ENCODE data around the gene WDFY1.

GRCh38 chr2:223925106-223925505 lies 20.0 kb downstream of the WDFY1 start:
- TF ChIP-seq ZNF138 (tag by site-specific recombination; IDR thresholded peaks at IDR 0.05; ENCODE audit: borderline replicate concordance) (no peak), CTCF (tag by site-specific recombination; IDR thresholded peaks at IDR 0.05) (no peak), ZNF302 (tag by site-specific recombination; IDR thresholded peaks at IDR 0.05; ENCODE audit: low read depth) (no peak), ZBTB11 (tag by site-specific recombination; conservative IDR thresholded peaks at IDR 0.05; ENCODE audit: low read depth) (no peak), REST (tag by site-specific recombination; IDR thresholded peaks at IDR 0.05) (no peak), ELK4 (IDR thresholded peaks at IDR 0.05; ENCODE audit: borderline replicate concordance, low read depth, low read length) (no peak), ZNF423 (tag by site-specific recombination; IDR thresholded peaks at IDR 0.05) (no peak), ZNF157 (tag by site-specific recombination; IDR thresholded peaks at IDR 0.05) (no peak), PBX3 (CRISPR knock-in tag; IDR thresholded peaks at IDR 0.05) (no peak)
